GM19023 (cell line): ENCODE data around the gene ARL5B.

ENCODE experiments used
- ATAC-seq: cut with Tn5 transposase; IDR thresholded peaks from one replicate; pipeline ENCODE4 v1.9.1; 2021; ENCODE audit warnings: mild to moderate bottlenecking, moderate library complexity; ENCODE audit not compliant: unreplicated experiment

Gene ARL5B

DNA sequence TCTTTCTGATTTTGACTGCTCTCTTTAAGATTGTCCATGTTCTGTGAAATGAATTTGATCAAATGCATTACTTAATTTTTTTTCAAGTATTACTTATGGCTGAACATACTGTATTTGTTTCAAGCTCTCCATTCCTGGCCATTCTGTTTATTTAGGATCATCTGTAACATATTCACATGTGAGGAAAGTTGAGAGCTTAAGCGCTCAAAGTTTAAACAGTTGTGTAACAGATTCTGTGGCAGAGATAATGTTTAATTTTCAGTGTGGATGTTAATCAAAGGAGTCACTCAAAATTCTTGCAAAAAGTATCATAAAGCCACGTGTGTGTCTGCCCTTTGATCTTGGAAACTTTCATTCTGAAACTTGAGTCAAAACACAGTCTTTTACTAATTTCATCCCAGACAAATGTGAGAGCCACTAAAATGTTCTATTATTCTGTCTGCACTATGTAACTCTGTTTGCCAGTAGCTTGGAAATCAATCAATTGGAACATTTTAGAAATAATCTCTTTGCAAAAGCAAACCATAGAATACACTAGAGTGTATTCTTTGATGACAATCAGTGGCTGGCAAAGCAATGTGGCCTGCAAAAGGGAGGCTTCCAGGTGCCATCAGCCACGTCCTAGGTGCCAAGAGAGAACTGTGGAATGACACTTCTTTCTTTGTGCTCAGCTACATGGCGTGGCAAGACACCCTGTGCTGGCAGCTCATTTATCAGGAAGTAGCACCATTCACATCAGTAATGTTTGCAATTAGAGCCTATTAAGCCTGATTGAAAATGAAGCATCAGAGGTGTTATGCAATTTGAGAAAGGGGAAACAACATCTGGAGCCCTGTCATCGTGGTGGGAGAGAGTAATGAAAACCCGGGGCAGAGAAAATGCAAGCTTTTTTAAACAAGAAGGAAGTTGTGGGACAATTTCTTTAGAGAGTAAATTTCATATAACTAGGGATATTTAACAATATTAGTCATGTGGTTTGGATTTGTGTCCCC, 40.9 kb downstream of the ARL5B start:
- no peak for ATAC-seq

- no peak for ATAC-seq
Measured at GRCh38 chr10:18703521-18703920, 44.3 kb downstream of the ARL5B start.

DNA sequence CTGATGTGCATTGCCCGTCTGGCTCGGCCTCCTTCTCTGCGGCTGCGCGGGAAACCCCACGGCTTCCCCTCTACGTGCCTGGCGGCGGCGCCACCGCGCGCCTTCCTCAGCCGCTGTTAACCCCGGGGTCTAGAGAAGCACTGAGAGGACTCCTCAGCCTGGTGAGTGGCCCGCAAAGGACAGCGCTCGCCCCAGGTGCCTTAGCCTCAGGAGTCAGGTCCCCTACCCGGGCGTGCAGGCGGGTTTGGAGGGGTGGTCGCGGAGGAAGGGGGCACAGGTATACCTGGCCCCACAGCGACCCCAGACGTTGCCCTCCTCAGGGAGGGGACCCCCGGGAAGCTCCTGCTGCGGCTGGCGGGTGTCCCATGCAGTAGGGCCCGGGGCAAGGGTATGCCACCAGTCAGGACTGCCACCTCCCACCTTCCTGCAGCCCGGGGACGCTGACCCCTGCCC, 51.0 kb downstream of the ARL5B start:
- ATAC-seq, result no peak

DNA sequence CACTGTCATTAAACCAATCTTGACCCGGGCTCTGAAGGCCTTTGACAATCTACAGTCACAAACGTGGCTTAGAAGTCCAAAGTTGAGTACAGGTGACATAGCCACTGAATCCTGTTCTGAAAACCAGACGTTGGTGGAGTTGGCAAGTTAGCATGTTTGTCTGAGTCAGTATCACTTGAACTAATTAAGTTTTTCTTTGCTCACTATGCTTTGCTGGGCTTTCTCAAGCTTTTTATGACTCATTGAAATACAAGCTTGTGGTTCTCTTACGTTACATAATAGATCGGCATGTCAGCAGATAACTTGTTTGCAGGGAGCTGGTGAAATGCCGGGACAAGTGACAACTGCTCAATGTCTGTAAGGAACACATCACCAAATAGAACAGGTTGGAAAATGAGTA, 53.8 kb downstream of the ARL5B start:
- no peak for ATAC-seq

GRCh38 chr10:18718991-18719390, 59.8 kb downstream of the ARL5B start:
- ATAC-seq, result no peak

- ATAC-seq, result no peak
Measured at GRCh38 chr10:18719811-18720210, 60.6 kb downstream of the ARL5B start.

DNA sequence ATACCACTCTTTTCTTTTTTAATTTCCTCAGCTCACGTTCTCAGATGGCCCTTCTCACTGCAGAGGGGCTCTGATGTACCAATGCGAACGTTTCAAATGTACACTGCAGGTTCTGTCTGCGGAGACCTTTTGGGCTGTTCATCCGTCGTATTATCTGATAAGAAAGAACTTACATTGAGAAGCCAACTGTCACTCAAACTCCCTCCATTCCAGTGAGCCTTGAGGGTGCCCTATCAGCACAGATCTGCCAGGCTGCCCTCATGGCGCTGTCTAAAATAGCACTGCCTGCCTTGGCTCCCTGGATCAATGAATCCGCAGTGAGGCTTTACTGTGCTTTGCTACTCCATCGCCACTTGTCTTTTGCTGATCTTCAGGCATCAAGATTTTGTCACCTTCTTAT, 61.8 kb downstream of the ARL5B start:
- ATAC-seq, result no peak

DNA sequence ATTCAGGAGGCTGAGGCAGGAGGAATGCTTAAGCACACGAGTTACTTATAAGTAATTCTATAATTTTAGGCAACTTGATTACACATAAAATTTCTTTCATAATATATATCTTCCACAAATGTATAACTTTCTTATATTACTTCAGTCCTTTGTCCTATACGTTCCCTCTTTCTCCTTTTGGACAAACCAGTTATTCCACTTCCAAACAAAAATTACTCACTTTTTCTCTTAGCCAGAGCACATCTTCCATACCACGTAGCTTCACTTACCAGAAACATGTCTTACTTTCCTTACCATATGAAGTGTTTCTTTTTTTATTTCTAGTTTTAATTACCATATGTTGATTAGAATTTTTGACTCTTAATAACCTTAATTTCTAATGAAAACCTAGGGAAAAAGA, 64.6 kb downstream of the ARL5B start:
- ATAC-seq, result no peak
